HCT116 (cell line): ENCODE results near the gene PTCD1. TPM values are rescaled to one million over a fixed set of nuclear protein-coding genes. Genes with fewer than 3 reads are reported as not detected.

Experiments used
- ATAC-seq: fragments of 200-7000 bp; cut with Tn5 transposase; 2 replicates; pipeline ENCODE4 v1.9.1; 2020; ENCODE audit warnings: mild to moderate bottlenecking, moderate library complexity
- BruUV-seq: library from RNA; stranded (reverse); fragments of 400-500 nt; replicated peaks from 2 replicates; lab custom pipeline; 2021; lab: Mats Ljungman, UMichigan
- CTCF ChIA-PET: fragments of 300-600 bp; sonication (Branson Sonifier 250); formaldehyde crosslinking; loops from one replicate; lab custom pipeline; 2021; ENCODE audit warnings: antibody characterized with exemption; lab: Charles Lee
- POLR2A ChIA-PET: fragments of 300-600, 350-600 bp; sonication (Branson Sonifier 250); formaldehyde crosslinking; loops from one replicate; lab custom pipeline; 2021; ENCODE audit warnings: antibody characterized with exemption; lab: Charles Lee
- RAD21 ChIA-PET, 2 experiments: fragments of 300-600 bp; sonication (Branson Sonifier 250); formaldehyde crosslinking; loops; one replicate each; lab custom pipeline; 2023; ENCODE audit warnings: low total read pairs in 2 of 2; ENCODE audit not compliant: uncharacterized antibody in 2 of 2, unreplicated experiment in 2 of 2, low non-redundant PET in 1 of 2; lab: Charles Lee
- DNase-seq: peaks from one replicate; pipeline ENCODE4 v3.0.0-alpha.2; 2010; ENCODE audit warnings: low read depth, low spot score
- H2AFZ ChIP-seq: fragments of 200-600 bp; shearing (Covaris generic), sonication (generic); 2 replicates; pipeline ENCODE4 v1.6.1; 2017; ENCODE audit warnings: low read depth, mixed run types, mixed read lengths, antibody characterized with exemption, low read length; ENCODE audit not compliant: poor library complexity, severe bottlenecking
- H3K27ac ChIP-seq: 2 replicates; pipeline ENCODE4 v1.5.1; 2012; ENCODE audit warnings: low read depth, low read length
- H3K27me3 ChIP-seq: fragments of 200-600 bp; sonication (generic); 2 replicates; pipeline ENCODE4 v1.6.1; 2016; ENCODE audit warnings: mixed run types, low read length, mixed read lengths; ENCODE audit not compliant: insufficient read depth
- H3K36me3 ChIP-seq, 2 experiments: fragments of 200-500 bp in 1 of 2; fragments of 200-600 bp in 1 of 2; sonication (Bioruptor generic) in 1 of 2; sonication (generic) in 1 of 2; 2 replicates each; pipeline versions ENCODE4 v1.5.1 to v1.6.1; 2014 to 2016; ENCODE audit warnings: low read length in 2 of 2, inconsistent platforms in 1 of 2, mixed read lengths in 1 of 2, mixed run types in 1 of 2; ENCODE audit not compliant: insufficient read depth in 2 of 2, control insufficient read depth in 1 of 2
- H3K4me1 ChIP-seq, 2 experiments: fragments of 200-600 bp in 1 of 2; sonication (generic) in 1 of 2; 2 replicates each; pipeline versions ENCODE4 v1.5.1 to v1.6.1; 2012 to 2017; ENCODE audit warnings: low read length in 2 of 2, inconsistent platforms in 1 of 2, mild to moderate bottlenecking in 1 of 2, mixed read lengths in 1 of 2, mixed run types in 1 of 2, moderate library complexity in 1 of 2; ENCODE audit not compliant: insufficient read depth in 2 of 2, control insufficient read depth in 1 of 2
- H3K4me2 ChIP-seq: fragments of 200-600 bp; sonication (generic); 2 replicates; pipeline ENCODE4 v1.6.1; 2017; ENCODE audit warnings: mixed run types, low read length, mixed read lengths
- H3K4me3 ChIP-seq, 2 experiments: fragments of 200-600 bp in 1 of 2; sonication (generic) in 1 of 2; replicated peaks in 1 of 2; 2 replicates each; pipeline ENCODE4 v1.5.1; 2011 to 2016; ENCODE audit warnings: low read length in 2 of 2, control low read depth in 1 of 2, low read depth in 1 of 2, mild to moderate bottlenecking in 1 of 2, mixed read lengths in 1 of 2, mixed run types in 1 of 2
- H3K79me2 ChIP-seq: fragments of 200-600 bp; sonication (generic); 2 replicates; pipeline ENCODE4 v1.6.1; 2017; ENCODE audit warnings: mild to moderate bottlenecking, mixed run types, low read length, moderate library complexity, mixed read lengths; ENCODE audit not compliant: insufficient read depth
- H3K9ac ChIP-seq: fragments of 200-600 bp; sonication (generic); 2 replicates; pipeline ENCODE4 v1.6.1; 2016; ENCODE audit warnings: low read length, mixed read lengths
- H3K9me2 ChIP-seq: fragments of 200-600 bp; sonication (generic), shearing (Covaris generic); 2 replicates; pipeline ENCODE4 v1.6.1; 2017; ENCODE audit warnings: mixed run types, mild to moderate bottlenecking, moderate library complexity; ENCODE audit not compliant: insufficient read depth
- H3K9me3 ChIP-seq, 2 experiments: fragments of 200-500 bp in 1 of 2; fragments of 200-600 bp in 1 of 2; sonication (Bioruptor generic) in 1 of 2; sonication (generic) in 1 of 2; 2 replicates each; pipeline ENCODE4 v1.6.1; 2014 to 2017; ENCODE audit warnings: low read length in 2 of 2, mixed read lengths in 2 of 2, inconsistent platforms in 1 of 2, low read depth in 1 of 2, mild to moderate bottlenecking in 1 of 2, mixed run types in 1 of 2, moderate library complexity in 1 of 2; ENCODE audit not compliant: control insufficient read depth in 1 of 2, insufficient read depth in 1 of 2
- H4K20me1 ChIP-seq: fragments of 200-600 bp; sonication (generic), shearing (Covaris generic); 2 replicates; pipeline ENCODE4 v1.6.1; 2017; ENCODE audit warnings: mixed run types, mild to moderate bottlenecking, moderate library complexity; ENCODE audit not compliant: insufficient read depth
- ELF1 ChIP-seq: IDR thresholded peaks from 2 replicates; pipeline ENCODE4 v1.6.1; 2012; ENCODE audit warnings: low read depth, borderline replicate concordance
- EZH2phosphoT487 ChIP-seq: fragments of 200-600 bp; IDR thresholded peaks from 2 replicates; pipeline ENCODE4 v1.6.1; 2018; ENCODE audit warnings: antibody characterized with exemption, borderline replicate concordance
- FOSL1 ChIP-seq: IDR thresholded peaks from 2 replicates; pipeline ENCODE4 v1.6.1; 2012; ENCODE audit warnings: low read depth
- SP1 ChIP-seq: IDR thresholded peaks from 2 replicates; pipeline ENCODE4 v1.6.1; 2012; ENCODE audit warnings: low read depth
- YY1 ChIP-seq: IDR thresholded peaks from 2 replicates; pipeline ENCODE4 v1.6.1; 2011; ENCODE audit warnings: low read length, low read depth, moderate library complexity, mild to moderate bottlenecking; ENCODE audit not compliant: insufficient replicate concordance; ENCODE audit errors: extremely low read depth
- ZFX ChIP-seq: fragments of 450-650 bp; IDR thresholded peaks from 2 replicates; pipeline ENCODE4 v1.6.1; 2017
- intact Hi-C: fragments of 100-400 bp; cut with micrococcal nuclease; formaldehyde crosslinking; loops from 2 replicates; pipeline ENCODE4 v1.10.0; 2022
- total RNA-seq: library from RNA; stranded (reverse); gene quantifications from one replicate; pipeline ENCODE4 v1.2.1, GENCODE V29; 2021; ENCODE audit not compliant: unreplicated experiment
- TF ChIP-seq, protein P1 (sequence below): IDR thresholded peaks from 2 replicates; pipeline ENCODE4 v1.6.1; 2012
- TF ChIP-seq, protein P2 (sequence below): IDR thresholded peaks from 2 replicates; pipeline ENCODE4 v1.6.1; 2012; ENCODE audit warnings: low read depth

Gene PTCD1
- total RNA-seq, 1 experiment from 2014 or later, result 9.2 TPM

DNA sequence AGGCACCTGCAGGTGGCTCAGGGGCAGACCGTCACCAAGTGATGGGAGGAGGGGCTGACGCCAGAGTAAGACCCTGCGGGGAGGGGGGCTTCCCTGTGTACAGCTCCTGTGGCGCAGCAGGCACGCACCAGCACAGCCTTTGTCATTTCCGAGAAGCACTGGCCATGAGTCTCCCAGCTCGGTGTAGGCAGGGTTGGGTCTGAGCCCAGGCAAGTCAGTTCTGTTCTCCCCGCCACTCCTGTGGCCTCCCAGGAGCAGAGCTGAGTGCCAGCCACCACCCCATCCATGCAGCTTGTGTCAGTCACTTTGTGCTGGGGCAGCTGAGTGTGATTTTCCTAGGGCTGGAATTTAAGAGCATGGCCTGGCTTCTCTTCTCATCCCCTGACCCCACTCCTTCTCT is 13.3 kb upstream of the PTCD1 start:
- RAD21 ChIA-PET, result no interaction called here
- no peak for ATAC-seq
- no peaks in the 10 kb centered on the region for H3K4me1 ChIP-seq
- peaks cover 20% of the 10 kb centered on the region; the same call in 1 of the 2 replicates for H3K79me2 ChIP-seq
- no TSS peak for BruUV-seq
- H4K20me1 ChIP-seq, result no peaks in the 10 kb centered on the region
- no peaks in the 10 kb centered on the region for H3K27me3 ChIP-seq
- no peak overlapping the region for H3K4me2 ChIP-seq
- peaks cover 41 to 57% of the 10 kb centered on the region in 2 experiments; a peak in 3 of 4 replicates for H3K36me3 ChIP-seq
- TF ChIP-seq SP1 (no peak), FOSL1 (no peak), YY1 (no peak), EZH2phosphoT487 (no peak), ELF1 (no peak), ZFX (no peak)
- TF ChIP-seq, protein P1, sequence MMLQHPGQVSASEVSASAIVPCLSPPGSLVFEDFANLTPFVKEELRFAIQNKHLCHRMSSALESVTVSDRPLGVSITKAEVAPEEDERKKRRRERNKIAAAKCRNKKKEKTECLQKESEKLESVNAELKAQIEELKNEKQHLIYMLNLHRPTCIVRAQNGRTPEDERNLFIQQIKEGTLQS, result no peak
- TF ChIP-seq, protein P2, sequence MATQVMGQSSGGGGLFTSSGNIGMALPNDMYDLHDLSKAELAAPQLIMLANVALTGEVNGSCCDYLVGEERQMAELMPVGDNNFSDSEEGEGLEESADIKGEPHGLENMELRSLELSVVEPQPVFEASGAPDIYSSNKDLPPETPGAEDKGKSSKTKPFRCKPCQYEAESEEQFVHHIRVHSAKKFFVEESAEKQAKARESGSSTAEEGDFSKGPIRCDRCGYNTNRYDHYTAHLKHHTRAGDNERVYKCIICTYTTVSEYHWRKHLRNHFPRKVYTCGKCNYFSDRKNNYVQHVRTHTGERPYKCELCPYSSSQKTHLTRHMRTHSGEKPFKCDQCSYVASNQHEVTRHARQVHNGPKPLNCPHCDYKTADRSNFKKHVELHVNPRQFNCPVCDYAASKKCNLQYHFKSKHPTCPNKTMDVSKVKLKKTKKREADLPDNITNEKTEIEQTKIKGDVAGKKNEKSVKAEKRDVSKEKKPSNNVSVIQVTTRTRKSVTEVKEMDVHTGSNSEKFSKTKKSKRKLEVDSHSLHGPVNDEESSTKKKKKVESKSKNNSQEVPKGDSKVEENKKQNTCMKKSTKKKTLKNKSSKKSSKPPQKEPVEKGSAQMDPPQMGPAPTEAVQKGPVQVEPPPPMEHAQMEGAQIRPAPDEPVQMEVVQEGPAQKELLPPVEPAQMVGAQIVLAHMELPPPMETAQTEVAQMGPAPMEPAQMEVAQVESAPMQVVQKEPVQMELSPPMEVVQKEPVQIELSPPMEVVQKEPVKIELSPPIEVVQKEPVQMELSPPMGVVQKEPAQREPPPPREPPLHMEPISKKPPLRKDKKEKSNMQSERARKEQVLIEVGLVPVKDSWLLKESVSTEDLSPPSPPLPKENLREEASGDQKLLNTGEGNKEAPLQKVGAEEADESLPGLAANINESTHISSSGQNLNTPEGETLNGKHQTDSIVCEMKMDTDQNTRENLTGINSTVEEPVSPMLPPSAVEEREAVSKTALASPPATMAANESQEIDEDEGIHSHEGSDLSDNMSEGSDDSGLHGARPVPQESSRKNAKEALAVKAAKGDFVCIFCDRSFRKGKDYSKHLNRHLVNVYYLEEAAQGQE, result no peak
- CTCF ChIA-PET, result no interaction called here
- intact Hi-C loops, result no loop called here
- H3K9me2 ChIP-seq, result no peaks in the 10 kb centered on the region
- no peak for DNase-seq
- no peak overlapping the region for H2AFZ ChIP-seq
- H3K4me3 ChIP-seq, result no peak overlapping the region
- H3K27ac ChIP-seq, result no peak overlapping the region
- H3K9ac ChIP-seq, result no peak overlapping the region
- H3K9me3 ChIP-seq, result no peaks in the 10 kb centered on the region
- POLR2A ChIA-PET, result no interaction called here
